Ovary (tissue), 9 donors: ENCODE measurements around the gene NSD1. TPM values are rescaled to one million over a fixed set of nuclear protein-coding genes. Genes with fewer than 3 reads are reported as not detected.

Experiments
- DNase-seq, 5 donors: peaks; one replicate each; pipeline ENCODE4 v3.0.0-alpha.2; 2019 to 2020
- H3K27ac ChIP-seq, 2 donors: fragments of 200-600 bp; one replicate each; pipeline versions ENCODE4 v1.5.1 to v1.8.0; 2019 to 2022
- H3K27me3 ChIP-seq: fragments of 200-600 bp; one replicate; pipeline ENCODE4 v1.8.0; 2022
- H3K36me3 ChIP-seq: fragments of 200-600 bp; sonication (generic); one replicate; pipeline ENCODE4 v1.5.1; 2019
- H3K4me1 ChIP-seq: one replicate; pipeline ENCODE4 v1.8.1; 2013; ENCODE audit warnings: mild to moderate bottlenecking, moderate library complexity; ENCODE audit not compliant: insufficient read depth
- H3K4me3 ChIP-seq: fragments of 200-600 bp; sonication (generic); one replicate; pipeline ENCODE4 v1.5.1; 2017
- H3K9me3 ChIP-seq, 2 donors: fragments of 200-600 bp in 1 of 2; sonication (generic) in 1 of 2; one replicate each; pipeline versions ENCODE4 v1.5.1 to v1.8.1; 2013 to 2019; ENCODE audit warnings: mild to moderate bottlenecking in 1 of 2, moderate library complexity in 1 of 2
- EP300 ChIP-seq: sonication (generic); formaldehyde crosslinking; IDR thresholded peaks from one replicate; pipeline ENCODE4 v1.6.1; 2017; ENCODE audit warnings: antibody characterized with exemption
- POLR2A ChIP-seq: fragments of 450-650 bp; IDR thresholded peaks from one replicate; pipeline ENCODE4 v1.6.1; 2017; ENCODE audit warnings: antibody characterized with exemption, mild to moderate bottlenecking, moderate library complexity
- WGBS, 3 donors: extraction: QIAGEN DNeasy Blood & Tissue Kit in 1 of 3; methylation state at CpG; one replicate each; pipeline versions ENCODE4 v1.1.5 to v1.1.7; 2013 to 2017; 5-methylcytosine and 5-hydroxymethylcytosine counted together
- intact Hi-C, 4 donors: fragments of 100-400 bp; cut with DNase I; formaldehyde crosslinking; loops; one replicate each; pipeline versions ENCODE4 v1.11.0 to v1.15.1; 2022 to 2023
- polyA plus RNA-seq, 2 donors: library from polyadenylated mRNA; stranded (reverse); fragments of 200-250 nt in 1 of 2; fragments of 350-450 nt in 1 of 2; fragmentation: Illumina TruSeq in 1 of 2; extraction: RNeasy Lipid Tissue Mini Kit (QIAGEN cat#74804) in 1 of 2; gene quantifications; one replicate each; pipeline ENCODE4 v1.2.3, GENCODE V29; 2013 to 2014
- total RNA-seq, 7 donors: library from RNA; depleted of rRNA in 2 of 7; stranded (reverse); fragments of >200 nt in 2 of 7; fragmentation: NEBNext Ultra II Directional in 3 of 7; extraction: Animal tissue kit (Norgen Biotek cat#: 25700) in 3 of 7; gene quantifications; one replicate each; pipeline versions ENCODE4 v1.1.0 to v1.2.4, GENCODE V29; 2016 to 2023
- TF ChIP-seq, protein P1 (sequence below), 3 donors: fragments of 450-650 bp in 2 of 3; fragments of 200-600 bp in 1 of 3; IDR thresholded peaks; one replicate each; pipeline versions ENCODE4 v1.5.1 to v1.8.0; 2016 to 2022; ENCODE audit warnings: antibody characterized with exemption in 3 of 3, mild to moderate bottlenecking in 1 of 3
- donor health status: DM: no; HTN: no; CAD: no; lungs with moderate emphysema.
- donor health status: DM: no; HTN: no; CAD: no.
- donor health status: Bipolar disorder and iron deficiency.
- donor health status: DM: yes; HTN: yes; CAD: no.
- donor health status: DM: no; HTN: no; CAD: no.
- donor health status: DM: yes; HTN: yes; CAD: no.

Gene NSD1
- total and polyA plus RNA-seq, 9 donors, result 11.5 to 110 (median 75.5) TPM

DNA sequence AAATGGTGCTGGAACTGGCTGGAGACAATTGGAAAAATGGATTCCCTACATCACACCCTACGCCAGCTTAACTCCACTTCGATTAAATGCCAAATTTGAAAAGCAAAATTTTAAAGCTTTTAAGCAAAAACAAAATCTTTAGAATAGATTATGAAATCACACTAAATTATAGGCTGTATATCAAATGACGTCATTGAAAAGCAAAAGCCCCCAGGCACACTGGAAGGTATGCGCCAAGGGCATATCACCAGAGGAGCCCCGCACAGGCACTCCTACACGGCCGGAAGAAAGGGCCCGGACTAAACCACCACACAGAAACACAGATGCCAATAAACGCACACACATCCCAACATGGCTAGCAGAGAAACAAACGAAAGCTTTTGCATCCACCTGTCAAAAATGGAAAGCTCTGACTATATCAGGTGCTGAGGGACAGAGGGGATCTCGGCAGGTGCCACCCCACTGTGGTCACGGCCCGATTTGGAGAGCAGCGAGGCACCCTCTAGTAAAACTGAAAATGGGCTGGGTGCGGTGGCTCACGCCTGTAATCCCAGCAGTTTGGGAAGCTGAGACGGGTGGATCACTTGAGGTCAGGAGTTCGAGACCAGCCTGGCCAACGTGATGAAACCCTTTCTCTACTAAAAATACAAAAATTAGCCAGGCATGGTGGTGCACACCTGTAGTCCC, 195.1 kb downstream of the NSD1 start:
- Histone ChIP-seq H3K4me3 (no peak overlapping the region), H3K27me3 (no peaks in the 10 kb centered on the region), H3K27ac (no peak overlapping the region), H3K9me3 (no peaks in the 10 kb centered on the region), H3K36me3 (no peaks in the 10 kb centered on the region), H3K4me1 (no peaks in the 10 kb centered on the region)
- intact Hi-C loops, result no loop called here
- peak in 1 of 5 donors; percentile 2 for DNase-seq
- 85 to 88% (median 87%) methylated on average over 19 of the region's 19 CpGs for WGBS, 3 donors
- TF ChIP-seq POLR2A (no peak), EP300 (no peak)
- TF ChIP-seq, protein P1, sequence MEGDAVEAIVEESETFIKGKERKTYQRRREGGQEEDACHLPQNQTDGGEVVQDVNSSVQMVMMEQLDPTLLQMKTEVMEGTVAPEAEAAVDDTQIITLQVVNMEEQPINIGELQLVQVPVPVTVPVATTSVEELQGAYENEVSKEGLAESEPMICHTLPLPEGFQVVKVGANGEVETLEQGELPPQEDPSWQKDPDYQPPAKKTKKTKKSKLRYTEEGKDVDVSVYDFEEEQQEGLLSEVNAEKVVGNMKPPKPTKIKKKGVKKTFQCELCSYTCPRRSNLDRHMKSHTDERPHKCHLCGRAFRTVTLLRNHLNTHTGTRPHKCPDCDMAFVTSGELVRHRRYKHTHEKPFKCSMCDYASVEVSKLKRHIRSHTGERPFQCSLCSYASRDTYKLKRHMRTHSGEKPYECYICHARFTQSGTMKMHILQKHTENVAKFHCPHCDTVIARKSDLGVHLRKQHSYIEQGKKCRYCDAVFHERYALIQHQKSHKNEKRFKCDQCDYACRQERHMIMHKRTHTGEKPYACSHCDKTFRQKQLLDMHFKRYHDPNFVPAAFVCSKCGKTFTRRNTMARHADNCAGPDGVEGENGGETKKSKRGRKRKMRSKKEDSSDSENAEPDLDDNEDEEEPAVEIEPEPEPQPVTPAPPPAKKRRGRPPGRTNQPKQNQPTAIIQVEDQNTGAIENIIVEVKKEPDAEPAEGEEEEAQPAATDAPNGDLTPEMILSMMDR (IDR thresholded peaks at IDR 0.05), result no peak

DNA sequence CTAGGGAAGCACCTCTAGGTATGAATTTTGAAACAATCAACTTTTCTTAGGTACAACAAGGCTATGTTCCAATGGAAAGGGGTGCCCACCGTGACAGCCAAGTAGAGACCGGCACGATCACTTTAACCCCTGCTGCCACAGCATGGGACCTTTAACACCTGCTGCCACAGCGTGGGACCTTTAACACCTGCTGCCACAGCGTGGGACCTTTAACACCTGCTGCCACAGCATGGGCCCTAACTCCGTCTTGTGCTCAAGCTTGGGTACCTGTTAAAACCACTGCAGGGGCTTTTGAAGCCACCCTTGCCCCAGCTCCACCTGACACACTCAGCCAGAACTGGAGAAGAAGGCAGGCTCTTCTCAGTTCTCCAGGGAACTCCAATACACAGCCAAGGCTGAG, 196.3 kb downstream of the NSD1 start:
- Histone ChIP-seq H3K27ac (no peak overlapping the region), H3K9me3 (no peaks in the 10 kb centered on the region), H3K4me1 (no peaks in the 10 kb centered on the region), H3K4me3 (no peak overlapping the region), H3K27me3 (no peaks in the 10 kb centered on the region), H3K36me3 (no peaks in the 10 kb centered on the region)
- DNase-seq, result no peak
- intact Hi-C loops, result no loop called here
- 74 to 89% (median 84%) methylated on average over 6 of the region's 6 CpGs for WGBS, 3 donors
- TF ChIP-seq EP300 (no peak), POLR2A (no peak)
- TF ChIP-seq, protein P1 (IDR thresholded peaks at IDR 0.05), result no peak

DNA sequence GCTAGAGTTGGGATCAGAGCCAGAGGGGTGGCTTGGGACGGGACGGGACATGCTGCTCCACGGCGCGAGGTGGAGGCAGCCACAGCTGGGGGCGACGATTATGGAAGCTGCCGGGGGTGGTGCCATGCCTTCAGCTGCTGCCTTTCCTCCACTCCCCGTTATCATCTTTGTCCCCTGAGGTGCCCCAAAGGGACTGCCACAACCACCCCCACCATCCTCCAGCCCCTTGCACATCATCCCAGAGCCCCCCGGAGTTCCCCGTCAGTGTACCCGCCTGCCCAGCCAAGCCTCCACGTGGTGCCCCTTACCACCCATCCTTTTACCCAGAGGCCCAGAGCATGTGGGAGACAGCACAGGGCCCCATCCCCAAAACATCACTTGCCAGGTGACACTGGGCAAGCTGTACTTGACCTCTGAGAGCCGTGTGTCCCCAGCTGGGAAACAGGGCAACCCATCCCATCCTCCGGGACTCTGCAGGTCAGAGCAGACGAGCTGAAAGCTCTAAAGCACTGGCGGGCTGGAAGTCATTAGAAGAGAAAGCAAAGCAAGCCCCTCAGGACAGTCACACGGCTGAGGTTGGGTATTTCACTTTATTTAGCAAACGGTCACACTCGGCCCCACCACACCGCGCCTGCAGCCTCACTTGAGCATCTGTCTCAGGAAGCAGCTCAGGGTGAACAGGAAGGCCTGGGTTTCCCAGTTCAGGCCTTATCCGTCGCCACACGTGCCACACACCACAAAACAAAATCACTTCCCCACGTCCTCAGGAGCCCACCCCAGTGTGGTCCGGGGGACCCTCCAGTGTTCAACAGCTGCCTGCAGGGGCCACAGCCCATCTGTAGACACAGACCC, 197.6 kb downstream of the NSD1 start:
- TF ChIP-seq POLR2A (no peak), EP300 (no peak)
- TF ChIP-seq, protein P1 (IDR thresholded peaks at IDR 0.05), result no peak
- H3K4me1 ChIP-seq, result no peaks in the 10 kb centered on the region
- H3K36me3 ChIP-seq, result no peaks in the 10 kb centered on the region
- H3K27ac ChIP-seq, result no peak overlapping the region
- DNase-seq, result no peak
- no peaks in the 10 kb centered on the region for H3K9me3 ChIP-seq
- 82 to 87% (median 87%) methylated on average over 27 of the region's 27 CpGs for WGBS, 3 donors
- no peak overlapping the region for H3K4me3 ChIP-seq
- intact Hi-C loops, result no loop called here
- no peaks in the 10 kb centered on the region for H3K27me3 ChIP-seq

DNA sequence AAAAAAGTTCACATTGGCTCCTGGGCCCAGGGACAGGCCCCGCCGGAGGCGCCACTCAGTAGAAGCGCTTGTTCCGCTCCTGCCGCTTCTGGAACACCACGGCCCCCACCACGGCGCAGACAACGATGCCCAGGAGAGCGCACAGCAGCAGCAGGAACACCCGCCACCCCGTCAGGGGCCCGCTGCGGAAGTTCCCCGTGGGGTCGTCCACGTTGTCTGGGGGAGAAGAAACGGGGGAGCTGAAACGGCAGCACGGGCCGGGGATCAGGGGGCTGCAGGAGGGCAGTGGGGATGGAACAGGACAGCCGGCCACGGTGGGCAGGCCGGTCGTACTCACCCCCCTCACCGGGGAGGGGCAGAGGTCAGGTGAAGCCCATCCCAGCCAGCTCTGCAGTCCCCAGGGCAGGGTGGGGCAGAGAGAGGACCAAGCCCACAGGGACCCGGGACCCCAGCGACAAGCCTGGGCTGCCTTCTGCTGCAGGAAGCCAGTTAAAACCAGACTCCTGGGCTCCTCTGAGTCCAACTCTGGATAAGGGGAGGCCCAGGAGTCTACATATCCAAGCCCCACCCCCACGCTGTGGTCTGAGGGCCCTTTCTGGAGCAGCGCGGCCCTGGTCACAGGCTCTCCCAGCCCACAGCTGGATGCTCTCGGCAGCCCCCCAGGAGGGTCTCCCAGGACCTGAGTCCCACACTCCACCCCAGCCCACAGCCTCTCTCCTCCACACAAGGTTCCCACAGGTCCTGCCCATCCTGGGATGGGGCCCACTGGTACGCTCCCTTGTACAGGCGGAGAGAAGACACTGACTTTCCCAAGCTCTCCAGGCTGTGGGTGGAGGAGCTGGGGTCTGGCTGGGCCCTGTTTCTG, 198.7 kb downstream of the NSD1 start:
- TF ChIP-seq POLR2A (no peak), EP300 (no peak)
- TF ChIP-seq, protein P1 (IDR thresholded peaks at IDR 0.05), result no peak

More for the DNA sequence above, 198.7 kb downstream of the NSD1 start:
- 84 to 89% (median 87%) methylated on average over 33 to 35 of the region's 35 CpGs for WGBS, 3 donors
- Histone ChIP-seq H3K27me3 (no peaks in the 10 kb centered on the region), H3K27ac (no peak overlapping the region), H3K36me3 (no peaks in the 10 kb centered on the region), H3K4me1 (no peaks in the 10 kb centered on the region), H3K4me3 (no peak overlapping the region), H3K9me3 (no peaks in the 10 kb centered on the region)
- intact Hi-C loops, result no loop called here
- no peak for DNase-seq
